22Rv1 (cell line): Measurements from ENCODE around the gene FLVCR2.

Source experiments
- H3K27ac ChIP-seq: fragments of 450-650 bp; 2 replicates; pipeline ENCODE4 v1.5.1; 2017
- ZFX ChIP-seq: fragments of 450-650 bp; IDR thresholded peaks from 2 replicates; pipeline ENCODE4 v1.6.1; 2017; ENCODE audit warnings: antibody characterized with exemption, borderline replicate concordance
- TF ChIP-seq, protein P1 (sequence below): fragments of 450-650 bp; IDR thresholded peaks from 2 replicates; pipeline ENCODE4 v1.5.1; 2017; ENCODE audit warnings: mild to moderate bottlenecking

The FLVCR2 gene, protein sequence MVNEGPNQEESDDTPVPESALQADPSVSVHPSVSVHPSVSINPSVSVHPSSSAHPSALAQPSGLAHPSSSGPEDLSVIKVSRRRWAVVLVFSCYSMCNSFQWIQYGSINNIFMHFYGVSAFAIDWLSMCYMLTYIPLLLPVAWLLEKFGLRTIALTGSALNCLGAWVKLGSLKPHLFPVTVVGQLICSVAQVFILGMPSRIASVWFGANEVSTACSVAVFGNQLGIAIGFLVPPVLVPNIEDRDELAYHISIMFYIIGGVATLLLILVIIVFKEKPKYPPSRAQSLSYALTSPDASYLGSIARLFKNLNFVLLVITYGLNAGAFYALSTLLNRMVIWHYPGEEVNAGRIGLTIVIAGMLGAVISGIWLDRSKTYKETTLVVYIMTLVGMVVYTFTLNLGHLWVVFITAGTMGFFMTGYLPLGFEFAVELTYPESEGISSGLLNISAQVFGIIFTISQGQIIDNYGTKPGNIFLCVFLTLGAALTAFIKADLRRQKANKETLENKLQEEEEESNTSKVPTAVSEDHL

DNA sequence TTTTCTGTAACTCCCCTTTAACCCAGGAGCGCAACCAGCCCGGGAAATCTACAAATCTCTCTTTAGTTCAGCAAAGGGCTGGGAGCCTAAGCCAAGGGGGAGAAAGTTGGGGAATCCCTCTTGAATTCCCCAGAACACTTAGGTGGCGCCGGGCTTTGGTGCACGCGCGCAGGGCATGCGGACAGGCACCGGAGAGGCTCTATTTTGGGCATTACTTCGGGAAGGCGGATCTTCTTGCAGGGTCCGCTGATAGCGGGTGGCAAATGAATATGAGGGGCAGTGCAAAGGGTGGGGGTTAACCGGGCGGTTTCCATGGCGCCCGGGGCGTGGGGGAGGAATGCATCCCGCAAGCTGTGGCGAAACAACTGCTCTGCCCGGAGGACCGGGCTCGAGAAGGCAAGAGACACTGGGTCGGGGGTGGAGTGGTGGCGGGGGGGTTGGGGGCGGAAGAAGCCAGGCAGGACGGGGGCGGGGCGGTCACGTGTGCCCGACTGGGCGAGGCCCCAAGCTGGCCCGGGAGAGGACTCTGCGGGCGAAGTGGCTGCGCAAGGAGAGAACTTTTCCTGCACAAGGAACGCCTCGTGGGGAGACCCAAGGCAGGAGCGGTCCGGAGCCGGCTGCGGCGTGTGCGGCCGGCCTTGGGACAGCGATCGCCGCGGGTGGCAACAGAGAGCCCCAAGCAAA lies at the start of gene FLVCR2:
Gene FLVCR2, plus strand, starts transcription at position 519 of the 684 bp plus-strand sequence. CDS start 353 bp downstream, outside the sequence.
- H3K27ac ChIP-seq: peak within 1 kb of the TSS; percentile 68

DNA sequence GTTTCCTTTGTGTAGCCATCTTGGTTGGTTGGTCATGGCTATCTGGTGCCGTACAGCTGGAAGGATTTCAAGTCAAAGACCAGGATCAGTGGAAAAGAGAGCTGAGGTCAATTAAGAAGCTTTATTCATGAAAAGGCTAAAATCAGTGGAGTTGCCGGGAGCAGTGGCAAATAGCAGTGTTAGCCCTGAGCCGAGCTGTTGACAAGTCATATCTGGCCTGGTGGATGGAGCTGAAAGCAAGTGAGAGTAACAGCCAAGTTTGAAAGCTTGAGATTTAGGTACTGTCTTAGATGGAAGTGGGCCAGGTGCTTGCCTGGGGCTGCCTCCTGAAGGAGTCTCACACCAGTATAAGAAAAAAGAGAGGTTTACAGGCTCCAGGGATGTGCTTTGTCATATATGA lies 47.2 kb upstream of the FLVCR2 start:
- no peak overlapping the region for H3K27ac ChIP-seq
- no peak for TF ChIP-seq ZFX
- TF ChIP-seq, protein P1, sequence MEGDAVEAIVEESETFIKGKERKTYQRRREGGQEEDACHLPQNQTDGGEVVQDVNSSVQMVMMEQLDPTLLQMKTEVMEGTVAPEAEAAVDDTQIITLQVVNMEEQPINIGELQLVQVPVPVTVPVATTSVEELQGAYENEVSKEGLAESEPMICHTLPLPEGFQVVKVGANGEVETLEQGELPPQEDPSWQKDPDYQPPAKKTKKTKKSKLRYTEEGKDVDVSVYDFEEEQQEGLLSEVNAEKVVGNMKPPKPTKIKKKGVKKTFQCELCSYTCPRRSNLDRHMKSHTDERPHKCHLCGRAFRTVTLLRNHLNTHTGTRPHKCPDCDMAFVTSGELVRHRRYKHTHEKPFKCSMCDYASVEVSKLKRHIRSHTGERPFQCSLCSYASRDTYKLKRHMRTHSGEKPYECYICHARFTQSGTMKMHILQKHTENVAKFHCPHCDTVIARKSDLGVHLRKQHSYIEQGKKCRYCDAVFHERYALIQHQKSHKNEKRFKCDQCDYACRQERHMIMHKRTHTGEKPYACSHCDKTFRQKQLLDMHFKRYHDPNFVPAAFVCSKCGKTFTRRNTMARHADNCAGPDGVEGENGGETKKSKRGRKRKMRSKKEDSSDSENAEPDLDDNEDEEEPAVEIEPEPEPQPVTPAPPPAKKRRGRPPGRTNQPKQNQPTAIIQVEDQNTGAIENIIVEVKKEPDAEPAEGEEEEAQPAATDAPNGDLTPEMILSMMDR: no peak

More for the DNA sequence above, at the start of gene FLVCR2:
- TF ChIP-seq, protein P1: no peak
- TF ChIP-seq ZFX: no peak

DNA sequence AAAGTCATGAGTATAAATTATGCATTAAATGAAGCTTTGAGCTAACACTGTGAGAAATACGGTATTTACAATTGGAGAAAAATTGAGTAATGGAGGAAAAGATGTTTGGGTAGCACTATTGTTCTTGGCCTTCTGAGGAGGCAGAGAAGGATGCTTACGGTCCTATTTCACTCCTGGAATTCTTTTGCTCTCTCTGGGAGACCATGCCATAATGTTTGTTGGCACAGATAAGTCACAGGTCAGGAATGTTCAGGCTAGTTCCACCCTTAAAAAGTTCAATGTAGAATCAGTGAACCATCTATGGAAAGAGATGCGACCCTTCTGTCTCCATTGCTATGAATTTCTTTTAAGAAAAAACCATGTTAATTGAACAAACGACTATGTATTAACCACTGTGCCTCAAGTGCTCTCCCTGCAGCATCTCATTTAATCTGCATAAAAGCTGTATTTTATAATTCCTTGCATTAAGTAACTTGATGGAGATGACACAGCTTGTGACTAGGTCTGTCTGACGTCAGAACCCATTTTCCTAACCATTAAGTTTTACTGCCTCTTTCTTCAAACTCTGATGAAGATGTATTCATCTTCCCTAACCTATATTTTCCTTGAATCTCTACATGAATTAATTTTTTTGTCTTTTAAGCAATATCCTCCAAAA lies 46.6 kb upstream of the FLVCR2 start:
- TF ChIP-seq ZFX: no peak
- TF ChIP-seq, protein P1: no peak
- no peak overlapping the region for H3K27ac ChIP-seq

DNA sequence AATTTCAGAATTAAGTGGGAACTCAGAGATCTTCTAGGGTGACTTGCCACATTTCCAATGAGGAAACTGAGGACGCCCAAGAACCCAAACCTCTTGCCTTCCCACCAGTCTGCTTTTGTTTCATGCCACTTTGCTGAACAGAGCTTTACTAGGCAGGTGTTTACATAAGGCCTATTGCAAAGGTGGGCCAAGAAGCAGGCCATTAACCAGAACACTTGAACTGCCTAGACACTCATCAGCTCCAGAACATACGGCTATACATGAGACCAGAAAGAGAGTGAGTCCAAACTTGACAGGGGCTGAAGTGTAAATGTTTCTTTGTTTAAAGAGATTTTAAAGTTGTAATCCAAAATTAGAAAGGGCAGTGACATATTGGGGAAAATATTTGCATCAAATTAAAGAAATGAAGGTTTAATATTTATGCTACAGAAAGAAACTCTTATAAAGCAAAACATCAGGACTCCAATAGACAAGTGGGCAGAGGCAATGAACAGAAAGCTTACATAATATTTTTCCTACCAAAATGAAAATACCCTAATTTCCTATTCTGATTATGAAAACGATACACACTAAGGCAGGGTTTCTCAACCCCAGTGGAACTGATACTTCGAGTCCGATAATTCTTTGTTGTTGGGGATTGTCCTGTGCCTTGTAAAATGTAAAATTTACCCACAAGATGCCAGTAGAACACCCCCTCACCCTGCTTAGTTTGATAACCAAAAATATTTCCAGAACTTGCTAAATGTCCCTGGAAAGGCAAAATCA lies 44.4 kb upstream of the FLVCR2 start:
- H3K27ac ChIP-seq: peak overlapping the region; percentile 94; the same call in 1 of the 2 replicates
- TF ChIP-seq, protein P1: no peak

DNA sequence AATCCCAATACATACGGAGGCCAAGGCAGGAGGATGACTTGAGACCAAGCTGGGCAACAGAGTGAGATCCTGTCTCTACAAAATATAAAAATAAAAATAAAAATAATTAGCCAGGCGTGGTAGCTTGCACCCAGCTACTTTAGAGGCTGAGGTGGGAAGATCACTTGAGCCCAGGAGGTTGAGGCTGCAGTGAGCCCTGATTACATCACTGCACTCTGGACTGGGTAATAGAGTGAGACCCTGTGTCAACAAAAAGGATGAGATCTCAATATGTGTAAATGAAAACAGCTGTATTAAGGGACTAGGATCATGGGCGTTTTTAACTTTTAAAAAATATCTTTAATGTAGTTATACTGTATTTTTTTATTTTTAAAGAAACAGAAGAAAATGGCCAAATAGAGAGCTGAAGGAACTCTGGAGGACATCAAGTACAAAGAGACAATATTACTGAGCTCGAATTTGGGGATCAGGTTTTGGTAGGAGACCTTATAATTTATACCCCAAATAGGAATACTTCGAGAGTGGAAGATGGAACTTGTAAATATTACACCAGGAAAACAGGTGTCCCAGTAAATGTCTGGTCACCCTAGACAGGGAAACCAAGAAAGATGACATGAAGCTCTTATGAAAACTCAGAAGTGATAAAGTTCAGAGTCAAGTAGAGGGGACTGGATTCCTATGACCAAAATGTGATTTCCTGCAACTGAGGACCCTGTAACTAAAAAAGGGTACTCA lies 43.1 kb upstream of the FLVCR2 start:
- TF ChIP-seq ZFX: no peak
- TF ChIP-seq, protein P1: no peak
- H3K27ac ChIP-seq: peak overlapping the region; percentile 94

DNA sequence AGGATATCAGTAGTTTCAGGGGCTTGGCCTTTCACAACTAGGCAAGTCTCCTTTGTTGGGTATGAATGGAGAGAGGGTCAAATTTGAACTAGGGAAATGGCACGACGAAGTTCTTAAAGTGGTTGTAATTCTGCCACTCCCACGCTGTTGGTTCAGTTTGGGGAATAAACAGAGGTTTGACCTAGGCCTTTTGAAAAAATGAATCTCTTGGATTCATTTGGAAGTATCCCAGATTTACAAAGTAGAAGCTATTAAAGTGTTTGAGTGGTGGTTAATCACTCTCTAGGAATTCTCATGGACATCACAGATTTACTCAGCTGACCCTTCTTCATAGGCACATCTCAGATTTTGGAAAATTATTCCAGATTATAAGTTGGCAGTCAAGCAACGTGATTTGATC lies 41.3 kb upstream of the FLVCR2 start:
- peak overlapping the region; percentile 94 for H3K27ac ChIP-seq

More for the DNA sequence above, 41.3 kb upstream of the FLVCR2 start:
- no peak for TF ChIP-seq ZFX
- TF ChIP-seq, protein P1: no peak
